Cardiac septum (tissue), 1 donor: ENCODE results near the gene PARS2. TPM values are rescaled to one million over a fixed set of nuclear protein-coding genes. Genes with fewer than 3 reads are reported as not detected.
A peak's percentile ranks its signal among the peaks of the same experiment; 100 is the strongest.

ENCODE experiments used
- DNase-seq: peaks from one replicate; pipeline ENCODE4 v3.0.0-alpha.2; 2020; ENCODE audit warnings: low spot score
- intact Hi-C: fragments of 100-400 bp; cut with DNase I; formaldehyde crosslinking; loops from one replicate; pipeline ENCODE4 v1.14.0; 2022
- total RNA-seq: library from RNA; stranded (reverse); fragmentation: NEBNext Ultra II Directional; extraction: Animal tissue kit (Norgen Biotek cat#: 25700); gene quantifications from one replicate; pipeline ENCODE4 v1.2.1, GENCODE V29; 2021
- donor health status: DM: no; HTN: no; CAD: no.

PARS2 gene
- total RNA-seq, 1 donor from 2014 or later = 3.8 TPM

DNA sequence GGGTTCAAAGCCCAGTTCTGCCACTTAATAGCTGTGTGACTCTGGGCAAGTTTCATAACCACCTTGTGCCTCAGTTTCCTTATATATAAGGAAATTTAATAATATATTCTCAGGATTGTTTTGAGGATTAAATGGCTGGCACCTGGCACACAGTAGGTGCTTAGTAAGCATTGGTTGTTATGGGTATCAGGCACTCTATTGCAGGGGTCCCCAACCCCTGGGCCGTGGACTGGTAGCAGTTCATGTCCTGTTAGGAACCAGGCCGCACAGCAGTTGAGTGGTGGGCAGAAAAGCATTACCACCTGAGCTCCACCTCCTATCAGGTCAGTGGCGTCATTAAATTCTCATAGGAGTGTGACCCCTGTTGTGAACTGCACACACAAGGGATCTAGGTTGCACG is 18.5 kb downstream of the PARS2 start:
- intact Hi-C loops = no loop called here
- DNase-seq = no peak

DNA sequence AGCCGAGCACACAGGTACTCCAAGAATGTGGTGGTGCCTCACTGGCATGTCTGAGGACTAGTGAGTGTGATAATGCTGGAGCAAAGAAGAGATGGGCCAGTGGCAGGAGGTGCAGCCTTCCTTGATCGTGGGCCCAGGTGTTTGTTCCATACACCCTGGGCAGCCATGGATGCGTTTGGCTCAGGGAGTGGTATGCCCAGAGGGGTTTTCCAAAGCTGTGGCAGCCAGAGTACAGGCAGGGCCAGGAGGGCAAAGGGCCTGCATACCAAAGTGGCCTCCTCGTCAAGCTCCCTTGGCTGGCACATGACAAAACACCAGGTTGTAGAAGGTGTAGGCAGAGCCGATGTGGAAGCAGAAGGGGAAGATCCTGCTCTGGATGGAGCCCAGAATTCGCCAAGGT is 19.0 kb downstream of the PARS2 start:
- DNase-seq = no peak
- intact Hi-C loops = no loop called here

GRCh38 chr1:54744696-54745095 is 19.6 kb downstream of the PARS2 start:
- DNase-seq = no peak
- intact Hi-C loops = no loop called here

DNA sequence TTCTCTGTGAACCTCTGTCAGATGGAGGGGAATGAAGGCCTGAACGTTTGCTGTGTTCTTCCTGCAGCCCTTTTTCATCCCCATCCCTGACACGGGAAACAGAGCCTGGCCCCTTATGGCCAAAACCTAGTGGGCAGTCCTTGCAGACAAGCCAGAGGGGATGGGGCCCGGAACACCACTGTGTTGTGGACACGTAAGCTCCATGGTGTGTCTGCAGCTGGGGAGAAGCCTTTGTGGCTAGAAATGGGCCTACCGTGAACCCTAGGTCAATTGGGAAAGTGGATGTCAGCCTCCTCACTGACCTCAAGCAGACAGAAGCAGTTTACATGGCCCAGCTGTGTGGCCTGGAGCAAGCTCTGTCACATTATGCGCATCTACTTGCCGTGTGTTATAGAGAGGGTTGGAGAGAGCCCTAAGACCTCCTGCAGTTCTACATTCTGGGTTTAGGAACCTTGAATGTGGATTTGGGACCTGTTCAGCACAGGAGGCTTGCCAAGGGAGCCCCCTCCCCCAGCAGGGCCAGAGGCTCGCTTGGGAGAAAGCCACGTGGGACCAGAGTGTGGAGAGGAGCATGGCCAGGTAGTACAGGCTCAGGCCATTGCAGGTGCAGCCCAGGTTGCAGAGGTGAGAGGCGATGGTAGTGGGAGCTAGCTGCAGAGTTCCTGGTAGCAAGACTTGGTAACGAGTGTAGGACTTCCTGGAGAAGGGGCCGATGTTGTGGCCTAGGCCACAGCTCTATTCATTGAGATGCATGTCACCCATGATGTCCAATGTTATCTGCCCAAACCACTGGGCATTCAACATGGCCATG is 20.7 kb downstream of the PARS2 start:
- intact Hi-C loops = no loop called here

DNA sequence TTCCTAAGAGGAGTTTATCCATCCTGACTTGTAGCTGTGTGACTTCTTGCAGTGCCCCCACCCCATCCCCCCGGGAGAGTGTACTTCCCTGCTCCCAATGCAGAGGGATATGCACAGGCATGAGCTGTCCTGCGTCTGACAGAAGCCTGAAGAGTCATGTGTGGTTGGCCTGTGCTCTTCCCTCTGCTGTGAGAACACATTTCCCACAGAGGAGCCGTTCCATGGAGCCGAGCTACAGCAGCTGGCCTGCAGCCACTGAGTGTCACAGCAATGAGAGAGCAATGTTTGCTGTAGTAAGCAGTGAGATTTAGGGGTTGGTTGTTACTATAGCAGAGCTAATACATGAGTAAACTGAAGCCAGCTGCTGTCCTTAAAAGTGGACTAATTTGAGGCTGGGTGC is 22.0 kb downstream of the PARS2 start:
- no peak for DNase-seq
- intact Hi-C loops = no loop called here

More for the DNA sequence above, 20.7 kb downstream of the PARS2 start:
- DNase-seq = no peak

DNA sequence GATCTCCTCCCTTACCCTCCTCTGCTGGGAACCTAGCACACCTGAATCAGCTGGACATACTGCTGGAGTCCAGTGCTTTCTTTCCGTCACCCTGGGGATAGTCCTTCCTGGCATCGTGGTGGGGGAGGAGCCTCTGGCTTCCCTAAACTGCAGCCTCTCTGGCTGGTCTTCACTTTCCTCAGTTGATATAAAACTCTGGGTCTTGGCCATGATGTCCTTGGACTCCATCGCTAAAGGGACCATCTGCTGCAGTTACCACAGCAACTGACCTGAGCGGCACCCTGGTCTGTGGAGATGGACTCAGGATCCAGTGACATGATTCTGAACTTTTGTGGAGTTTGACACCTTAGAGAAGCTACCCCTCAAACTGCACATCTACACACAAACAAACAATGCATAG is 22.8 kb downstream of the PARS2 start:
- intact Hi-C loops = no loop called here
- no peak for DNase-seq

- intact Hi-C loops = no loop called here
- DNase-seq = no peak
These were observed 26.1 kb downstream of the PARS2 start for GRCh38 chr1:54738244-54738643.

DNA sequence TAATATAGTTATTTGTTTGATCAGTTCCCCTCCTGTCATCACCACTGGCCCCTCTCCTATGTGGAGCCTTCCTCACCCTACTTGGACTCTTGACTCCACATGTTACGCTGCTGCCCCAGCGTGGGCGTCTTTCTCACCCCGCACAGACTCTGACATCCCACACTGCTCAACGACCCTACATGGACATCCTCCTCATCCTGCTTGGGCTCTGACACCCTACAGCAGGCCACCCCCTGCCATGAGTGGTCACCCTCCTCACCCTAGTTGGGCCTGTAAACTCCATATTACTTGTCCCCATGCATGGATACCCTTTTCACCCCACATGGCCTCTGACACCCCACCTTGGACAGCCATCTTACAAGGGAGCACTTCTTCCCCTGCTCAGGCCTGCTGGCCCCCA is 27.6 kb downstream of the PARS2 start:
- DNase-seq = no peak
- intact Hi-C loops = no loop called here

DNA sequence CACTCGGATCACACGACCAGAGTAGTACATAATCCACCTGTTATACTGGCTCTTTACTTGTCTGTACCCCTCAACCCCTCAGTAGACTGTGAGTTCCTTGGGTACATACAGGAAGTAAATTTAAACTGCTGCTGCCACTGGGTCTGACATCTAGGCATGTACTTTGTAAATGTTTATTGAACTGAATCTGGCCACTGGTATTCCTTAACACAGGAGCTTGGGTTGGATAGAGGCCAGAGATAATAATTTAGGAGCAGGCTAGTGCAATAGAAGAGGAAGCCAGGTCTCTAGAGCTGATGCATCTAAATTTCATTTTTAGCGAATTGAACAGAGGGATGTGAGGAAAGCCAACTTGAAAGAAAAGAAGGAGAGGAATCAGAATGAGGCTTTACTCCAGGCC is 36.3 kb downstream of the PARS2 start:
- intact Hi-C loops = no loop called here

GRCh38 chr1:54724771-54725170 is 39.6 kb downstream of the PARS2 start:
- no peak for DNase-seq
- intact Hi-C loops = no loop called here

More for the DNA sequence above, 36.3 kb downstream of the PARS2 start:
- DNase-seq = no peak

DNA sequence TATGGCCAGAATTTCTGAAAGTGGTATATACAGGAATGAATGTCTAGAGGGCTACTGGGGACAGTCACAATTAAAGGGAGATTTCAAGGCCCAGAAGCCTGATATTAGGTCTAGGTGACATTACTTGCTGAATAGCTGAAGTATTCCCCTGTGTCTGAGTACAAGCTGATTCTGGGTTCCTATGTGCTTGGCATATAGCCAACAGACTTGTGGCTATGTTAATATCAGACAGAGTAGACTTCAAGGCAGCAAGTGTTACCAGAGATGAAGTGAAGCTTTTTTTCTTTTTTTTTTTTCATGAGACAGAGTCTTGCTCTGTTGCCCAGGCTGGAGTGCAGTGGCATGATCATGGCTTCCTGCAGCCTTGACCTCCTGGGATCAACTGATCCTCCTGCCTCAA is 40.3 kb downstream of the PARS2 start:
- DNase-seq = no peak
- intact Hi-C loops = no loop called here

- DNase-seq = no peak
- intact Hi-C loops = no loop called here
These were observed 42.6 kb downstream of the PARS2 start for GRCh38 chr1:54721719-54722118.

- DNase-seq = no peak
- intact Hi-C loops = no loop called here
These were observed 47.9 kb downstream of the PARS2 start for GRCh38 chr1:54716299-54717047.

- intact Hi-C loops = no loop called here
- DNase-seq = peak; percentile 93
These were observed 48.6 kb downstream of the PARS2 start, which contains the start of gene TTC4 for GRCh38 chr1:54715493-54716298. Gene TTC4, plus strand, starts transcription at chr1:54715861. Its CDS starts 48 bp downstream, at chr1:54715909.

DNA sequence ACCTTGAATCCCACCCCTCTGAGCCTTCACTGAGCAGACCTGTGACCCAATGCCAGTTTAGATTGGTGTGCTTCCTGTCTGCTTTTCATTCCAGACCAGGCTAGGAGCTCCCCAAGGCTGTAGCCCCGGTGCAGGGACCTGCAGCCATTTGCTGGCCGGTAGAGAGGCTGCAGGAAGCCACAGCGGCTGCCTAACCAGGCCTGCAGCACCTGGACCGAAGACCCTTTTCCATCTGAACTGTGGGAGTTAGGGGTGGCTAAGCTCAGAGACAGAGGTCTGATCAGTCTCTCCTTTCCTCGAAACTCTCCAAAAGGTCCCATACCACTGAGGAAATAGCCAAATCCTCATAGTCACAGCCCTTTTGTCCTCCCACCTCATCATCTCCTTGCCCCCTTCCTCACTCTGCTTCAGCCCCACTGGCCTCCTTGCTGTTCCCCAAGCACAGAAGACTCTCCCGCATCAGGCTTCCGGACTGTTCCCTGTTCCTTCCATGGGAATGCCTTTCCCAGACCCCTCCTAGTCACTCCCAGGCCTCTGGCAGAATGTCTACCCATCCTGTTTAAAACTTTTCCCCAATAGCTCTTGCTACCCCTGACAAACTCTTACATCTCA is 49.3 kb downstream of the PARS2 start:
- DNase-seq = peak; percentile 62
- intact Hi-C loops = no loop called here

DNA sequence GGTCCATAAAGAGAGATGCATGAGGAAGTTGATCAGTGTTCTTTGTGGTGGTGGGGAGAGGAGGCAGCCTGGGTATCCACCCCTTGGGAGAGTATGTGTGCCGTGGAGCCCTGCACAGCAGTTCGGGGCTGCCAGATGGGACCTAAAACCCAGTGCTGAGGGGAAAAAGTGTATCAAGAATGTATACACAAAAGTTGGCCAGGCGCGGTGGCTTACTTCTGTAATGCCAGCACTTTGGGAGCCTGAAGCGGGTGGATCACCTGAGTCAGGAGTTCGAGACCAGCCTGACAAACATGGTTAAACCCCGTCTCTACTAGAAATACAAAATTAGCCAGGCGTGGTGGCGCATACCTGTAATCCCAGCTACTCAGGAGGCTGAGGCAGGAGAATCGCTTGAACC is 52.8 kb downstream of the PARS2 start:
- DNase-seq = no peak
- intact Hi-C loops = no loop called here

DNA sequence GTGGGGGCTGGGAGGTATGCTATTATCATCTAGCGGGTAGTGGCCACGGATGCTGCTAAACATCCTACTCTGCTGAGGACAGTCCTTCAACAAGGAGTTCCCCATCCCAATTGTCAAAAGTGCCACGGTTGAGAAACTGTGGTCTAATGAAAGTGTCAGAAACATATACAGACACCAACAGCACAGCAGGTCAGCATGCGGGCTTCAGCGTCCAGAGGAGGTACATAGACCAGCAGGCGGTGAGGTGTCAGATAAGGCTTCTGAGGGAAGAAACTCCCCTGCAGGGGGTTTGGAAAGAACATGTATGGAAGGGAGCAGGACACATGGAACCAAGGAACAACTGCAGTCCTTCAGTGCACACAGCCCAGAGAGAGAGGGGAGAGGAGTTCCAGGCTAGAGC is 53.5 kb downstream of the PARS2 start:
- intact Hi-C loops = no loop called here
- DNase-seq = no peak

DNA sequence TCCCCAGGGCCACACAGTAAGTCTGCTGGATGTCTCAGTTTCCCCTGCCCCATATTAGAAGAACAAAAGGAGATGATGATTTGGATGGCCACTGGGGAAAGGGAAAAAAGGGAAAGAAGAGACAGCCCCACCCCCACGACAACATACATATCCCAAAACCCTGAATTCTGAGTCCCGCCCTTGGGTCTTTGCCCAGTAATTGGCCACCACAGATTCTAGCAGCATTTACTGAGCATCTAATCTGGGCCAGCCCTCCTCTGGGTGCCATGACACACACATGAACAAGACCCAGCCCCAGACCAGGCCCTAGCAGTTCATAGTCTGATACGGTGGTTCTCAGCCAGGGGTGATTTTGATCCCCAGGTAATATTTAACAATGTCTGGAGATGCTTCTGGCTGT is 53.9 kb downstream of the PARS2 start:
- intact Hi-C loops = no loop called here
- no peak for DNase-seq

GRCh38 chr1:54709547-54710292 is 54.6 kb downstream of the PARS2 start:
- no peak for DNase-seq
- intact Hi-C loops = no loop called here
